CD4-positive, alpha-beta T cell treated with Interleukin-10 for 1 hour (primary cell): Measurements from ENCODE around the gene P2RY6.
"Not testable (repeated sequence)": the region's sequence is repeated elsewhere in the genome, so short reads cannot be mapped to it uniquely, and the experiment has no call there.

ENCODE experiments used
- DNase-seq: peaks from one replicate; pipeline ENCODE4 v3.0.0-alpha.2; 2020

The P2RY6 gene

DNA sequence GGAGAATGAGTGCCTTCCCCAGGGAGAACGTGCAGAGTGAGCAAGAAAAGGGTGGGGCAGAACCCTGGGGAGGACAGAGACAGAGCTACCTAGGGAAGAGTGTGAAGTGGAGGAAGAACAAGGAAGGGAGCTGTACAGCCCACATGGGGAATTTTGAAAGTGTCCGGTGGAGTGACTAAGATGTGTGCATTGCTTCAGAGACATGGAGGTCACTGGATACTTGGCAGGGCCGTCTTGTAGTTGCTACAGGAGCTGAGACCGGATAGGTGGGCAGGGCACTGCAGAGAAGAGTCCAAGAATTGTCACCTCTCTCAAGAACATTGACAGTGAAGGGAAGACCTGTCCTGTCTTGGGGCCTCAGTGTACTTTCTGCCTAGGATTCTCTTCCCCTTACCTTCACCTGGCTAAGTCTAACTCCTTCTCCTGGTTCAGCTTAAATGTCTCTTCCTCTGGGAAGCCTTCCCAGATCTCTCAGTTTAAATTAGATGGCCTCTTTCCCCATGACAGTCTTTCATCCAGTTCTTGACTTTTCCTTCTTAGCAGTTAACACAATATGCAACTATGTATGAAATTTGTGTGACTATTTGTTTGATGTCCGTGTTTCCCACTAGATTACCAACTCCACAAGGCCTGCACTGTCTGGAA is 9.2 kb upstream of the P2RY6 start:
- DNase-seq = no peak

DNA sequence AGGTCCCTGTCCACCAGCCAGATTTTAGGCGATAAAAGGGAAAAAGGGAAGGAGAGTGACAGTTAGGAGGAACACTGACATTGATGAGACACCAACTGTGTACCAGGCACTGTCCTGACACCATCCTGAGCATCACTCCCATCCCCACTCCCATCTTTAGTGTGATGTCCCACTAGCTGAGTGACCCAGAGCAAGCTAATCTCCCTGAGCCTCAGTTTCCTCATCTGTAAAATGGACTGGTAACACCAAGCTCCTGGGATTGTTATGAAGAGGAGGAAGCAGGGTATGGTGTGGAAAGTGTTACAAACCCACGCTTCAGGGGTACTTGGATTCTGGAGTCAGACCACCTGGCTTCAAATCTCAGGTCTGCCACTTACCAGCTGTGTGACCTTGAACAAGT is 8.5 kb upstream of the P2RY6 start:
- DNase-seq = no peak

DNA sequence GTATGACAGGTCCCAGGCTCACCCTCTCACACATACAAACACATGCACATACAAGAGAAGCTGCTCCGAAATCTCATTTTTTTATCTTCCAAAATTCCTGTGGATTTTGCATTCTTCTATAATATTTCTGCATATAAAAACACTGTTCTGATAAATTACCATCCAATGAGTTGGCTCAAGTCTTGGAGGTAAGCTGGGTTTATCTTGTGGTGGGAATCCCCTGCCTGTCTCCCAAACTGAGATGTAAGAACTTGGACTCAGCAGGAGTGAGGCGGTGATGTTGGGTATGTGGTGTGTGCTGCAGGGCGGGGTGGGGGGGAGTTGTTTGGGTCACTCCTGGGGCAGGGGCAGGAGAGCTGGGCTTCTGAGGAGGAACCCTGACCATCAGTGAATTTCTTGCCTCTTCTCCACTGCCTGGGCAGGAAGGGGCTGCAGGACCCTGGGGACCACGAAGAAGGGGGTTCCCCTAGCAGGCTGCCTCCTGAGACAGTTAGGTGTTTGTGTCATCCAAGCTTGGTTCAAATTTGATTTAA is 6.8 kb upstream of the P2RY6 start:
- DNase-seq = no peak

DNA sequence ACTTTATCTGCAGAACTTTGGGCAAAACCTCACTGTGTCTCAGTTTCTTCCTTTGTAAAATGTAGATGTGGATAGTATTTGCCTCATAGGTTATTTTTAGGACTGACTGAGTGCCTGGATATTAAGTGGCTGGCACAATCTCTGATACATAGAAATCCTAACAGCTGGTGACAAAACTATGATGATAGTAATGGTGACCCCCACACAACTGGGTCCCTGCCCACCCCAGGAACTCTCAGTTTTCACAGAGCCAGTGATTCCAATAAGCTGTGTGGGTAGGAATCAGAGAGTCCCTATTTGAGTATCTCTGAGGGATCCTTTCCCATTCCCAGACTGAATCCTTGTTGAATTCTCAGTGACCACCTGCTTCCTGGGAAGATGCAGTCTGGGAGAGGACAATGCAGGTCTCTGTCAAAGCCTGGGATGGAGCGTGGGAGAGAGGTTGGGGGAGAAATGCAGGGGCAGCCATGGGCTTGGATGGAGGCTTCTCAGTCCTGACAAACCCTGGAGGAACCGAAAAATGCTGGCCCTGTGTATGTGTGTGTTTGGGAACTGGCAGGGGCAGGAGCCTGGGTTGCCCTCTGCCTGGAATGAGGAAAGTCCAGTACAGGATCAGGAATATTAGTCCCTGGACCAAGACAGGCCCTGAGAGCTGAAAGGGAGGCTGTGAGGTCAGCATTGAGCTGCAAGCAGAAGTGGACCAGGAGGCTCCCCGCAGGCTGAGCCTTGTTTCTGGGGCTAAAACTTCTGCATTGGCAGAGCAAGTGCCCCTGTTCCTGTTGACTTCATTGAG is 6.1 kb upstream of the P2RY6 start:
- no peak for DNase-seq

DNA sequence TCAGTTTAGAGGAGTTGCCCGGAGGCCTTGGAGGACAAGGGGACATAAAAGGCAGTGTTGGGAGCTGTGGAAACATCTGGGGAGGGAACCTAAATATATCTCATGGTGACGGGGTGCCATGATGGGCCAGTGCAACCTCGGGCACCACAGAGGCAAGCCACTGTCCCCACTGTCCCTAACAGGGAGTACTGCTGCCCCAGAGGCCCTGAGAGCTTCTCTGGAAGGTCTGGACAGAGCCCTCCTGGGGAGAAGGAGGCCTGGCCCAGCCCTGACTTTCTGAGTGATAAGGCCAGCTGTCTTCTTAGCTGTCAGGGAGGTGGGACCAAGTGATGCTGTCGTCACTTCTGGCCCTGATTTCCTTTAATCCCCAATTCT is 5.5 kb upstream of the P2RY6 start:
- DNase-seq = no peak

DNA sequence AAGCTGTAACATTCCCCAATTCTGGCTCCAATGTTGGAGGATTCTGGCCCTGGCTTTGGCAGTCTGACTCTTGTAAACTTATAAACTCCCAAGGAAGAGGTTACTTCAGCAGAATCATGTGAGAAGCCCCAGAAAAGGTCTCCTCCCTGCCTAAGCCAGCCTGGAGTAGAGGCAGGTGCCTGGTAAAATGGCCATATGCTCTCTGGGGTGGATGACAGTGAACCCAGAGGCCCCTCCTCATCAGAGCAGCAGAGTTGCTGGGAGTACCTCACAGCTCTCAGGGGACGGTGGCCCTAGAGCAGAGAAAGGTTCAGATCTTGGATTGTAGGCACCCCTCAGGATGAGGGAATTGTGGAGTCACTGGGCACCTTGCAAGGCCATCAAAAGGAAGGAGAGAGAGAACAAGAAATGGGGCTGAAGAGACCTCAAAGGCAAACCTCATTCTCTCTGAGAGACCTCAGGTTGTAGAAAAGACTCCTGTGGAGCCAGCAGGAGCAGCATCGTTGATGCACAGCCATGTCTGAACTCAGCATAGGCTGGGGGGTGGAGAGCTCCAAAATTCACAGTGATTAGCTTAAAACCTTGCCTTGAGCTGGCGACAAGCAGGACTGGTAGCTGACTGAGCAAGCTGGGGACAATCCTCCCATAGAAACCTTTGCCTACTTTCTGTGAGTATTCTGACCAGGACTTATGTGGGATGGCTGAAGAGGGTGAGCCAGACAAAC is 4.9 kb upstream of the P2RY6 start:
- DNase-seq = no peak

DNA sequence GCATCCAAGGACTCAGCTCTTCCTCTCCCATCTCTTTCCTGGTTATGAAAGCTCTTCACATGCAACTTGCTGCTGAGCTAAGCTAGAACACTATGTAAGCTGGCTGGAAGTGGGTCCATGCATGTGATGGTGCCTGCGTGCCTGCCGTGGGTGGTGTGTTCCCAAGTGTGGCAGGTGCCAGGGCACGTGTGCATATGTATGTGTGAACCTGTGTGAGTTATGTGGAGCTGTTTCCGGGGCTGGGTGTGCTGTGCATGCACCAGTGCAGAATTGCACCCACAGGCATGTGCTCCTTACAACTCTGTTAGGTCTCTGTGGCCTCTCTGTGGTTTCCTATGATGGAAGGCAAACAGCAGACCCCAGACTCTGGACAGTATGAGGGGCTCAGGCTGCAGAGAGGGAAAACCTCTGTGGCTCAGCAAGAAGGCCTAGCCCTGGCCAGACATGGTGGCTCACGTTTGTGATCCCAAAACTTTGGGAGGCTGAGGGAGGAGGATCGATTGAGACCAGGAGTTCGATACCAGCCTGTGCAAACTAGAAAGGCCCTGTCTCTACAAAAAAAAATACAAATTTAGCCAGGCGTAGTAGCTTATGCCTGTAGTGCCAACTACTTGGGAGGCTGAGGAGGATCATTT is 4.1 kb upstream of the P2RY6 start:
- DNase-seq = no peak

DNA sequence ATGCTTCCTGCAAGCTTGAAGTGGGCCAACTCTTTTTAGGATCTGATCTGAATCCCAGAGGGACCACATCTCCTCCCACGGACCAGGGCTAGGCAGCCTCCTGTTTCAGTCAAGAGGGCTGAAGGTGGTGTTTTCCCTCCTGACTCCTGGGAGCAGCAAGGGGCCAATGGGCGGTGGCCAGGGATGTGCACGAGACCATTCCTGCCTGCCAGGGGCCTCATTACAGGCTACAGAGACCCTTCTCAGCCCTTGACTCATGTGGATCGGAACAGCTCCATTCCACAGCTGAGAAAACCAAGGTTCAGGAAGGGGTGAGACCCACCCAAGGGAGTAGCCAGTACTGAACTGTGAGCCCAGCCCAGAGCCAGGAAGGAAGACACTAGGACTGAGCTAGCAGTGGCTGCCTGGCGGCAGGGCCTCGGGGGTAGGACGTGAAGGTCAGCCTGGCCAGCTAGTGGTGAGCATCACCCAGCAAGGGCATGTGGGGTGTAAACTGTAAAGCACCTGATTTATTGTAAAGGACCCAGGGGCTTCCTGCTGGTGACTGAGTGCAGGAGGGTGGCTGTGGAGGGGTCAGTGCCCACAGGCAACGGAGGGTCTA is 3.4 kb upstream of the P2RY6 start:
- no peak for DNase-seq

DNA sequence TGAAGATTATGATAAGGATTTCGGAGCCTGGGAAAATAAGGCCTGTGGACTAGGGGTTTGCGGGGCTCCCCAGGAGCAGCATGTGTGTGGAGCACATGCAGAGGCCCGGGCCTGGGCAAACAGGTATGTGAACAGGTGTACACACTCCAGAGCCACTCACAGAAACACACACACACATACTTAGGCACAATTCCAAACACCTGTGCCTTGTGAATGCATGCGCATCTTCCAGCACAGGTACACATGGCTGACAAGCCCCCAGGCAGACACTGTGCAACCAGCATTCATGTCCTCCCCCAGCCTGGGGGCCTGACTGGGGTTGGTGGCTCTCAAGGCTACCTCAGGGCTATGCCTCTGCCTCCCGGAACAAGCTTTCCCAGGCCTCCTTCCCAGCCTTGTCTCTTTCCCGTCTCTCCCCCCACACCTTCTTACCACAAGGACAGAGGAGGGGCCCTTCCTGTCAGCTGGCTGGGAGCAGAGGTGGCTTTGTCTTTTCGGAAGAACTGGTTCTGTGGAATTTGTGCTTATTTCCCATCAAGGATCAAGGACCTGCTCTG is 2.6 kb upstream of the P2RY6 start:
- DNase-seq = no peak

DNA sequence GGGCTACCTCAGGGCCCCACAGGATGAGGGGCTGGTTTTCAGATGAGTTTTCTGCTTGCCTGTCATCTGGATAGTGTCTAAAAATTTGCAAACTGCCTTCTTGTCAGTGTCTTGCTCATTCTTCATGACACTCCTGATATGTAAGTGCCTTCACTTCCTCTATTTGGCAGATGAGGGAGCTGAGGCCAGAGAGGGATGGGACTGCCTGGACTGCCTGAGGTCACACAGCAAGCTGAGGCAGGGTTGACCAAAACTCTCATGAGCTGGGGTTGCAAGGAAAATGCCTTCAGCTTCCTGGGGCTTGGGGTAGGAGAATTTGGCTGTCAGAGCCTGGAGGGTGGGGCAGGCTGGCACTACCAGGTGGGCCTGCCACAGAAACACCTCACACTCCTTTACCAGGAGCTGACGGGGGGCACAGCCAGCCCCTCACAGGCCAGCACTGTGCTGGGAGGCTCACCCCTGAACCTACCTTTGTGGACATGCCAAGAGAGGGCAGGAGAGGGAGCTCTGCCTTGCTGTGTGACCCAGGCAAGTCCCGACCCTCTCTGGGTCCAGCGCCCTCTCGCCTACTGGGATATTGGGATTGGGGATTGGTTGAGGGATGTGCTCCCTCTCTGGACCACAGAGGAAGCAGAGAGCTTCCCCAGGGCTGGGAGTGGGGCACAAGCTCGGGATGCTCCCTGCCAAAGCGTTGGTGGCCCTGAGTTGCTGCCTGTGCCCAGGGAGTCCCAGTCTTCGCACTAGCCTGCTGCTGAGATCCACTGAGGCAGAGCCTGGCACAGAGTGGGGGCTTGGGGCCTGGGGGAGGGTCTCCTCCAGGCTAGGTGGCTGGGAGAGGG is 1.9 kb upstream of the P2RY6 start:
- DNase-seq = no peak

DNA sequence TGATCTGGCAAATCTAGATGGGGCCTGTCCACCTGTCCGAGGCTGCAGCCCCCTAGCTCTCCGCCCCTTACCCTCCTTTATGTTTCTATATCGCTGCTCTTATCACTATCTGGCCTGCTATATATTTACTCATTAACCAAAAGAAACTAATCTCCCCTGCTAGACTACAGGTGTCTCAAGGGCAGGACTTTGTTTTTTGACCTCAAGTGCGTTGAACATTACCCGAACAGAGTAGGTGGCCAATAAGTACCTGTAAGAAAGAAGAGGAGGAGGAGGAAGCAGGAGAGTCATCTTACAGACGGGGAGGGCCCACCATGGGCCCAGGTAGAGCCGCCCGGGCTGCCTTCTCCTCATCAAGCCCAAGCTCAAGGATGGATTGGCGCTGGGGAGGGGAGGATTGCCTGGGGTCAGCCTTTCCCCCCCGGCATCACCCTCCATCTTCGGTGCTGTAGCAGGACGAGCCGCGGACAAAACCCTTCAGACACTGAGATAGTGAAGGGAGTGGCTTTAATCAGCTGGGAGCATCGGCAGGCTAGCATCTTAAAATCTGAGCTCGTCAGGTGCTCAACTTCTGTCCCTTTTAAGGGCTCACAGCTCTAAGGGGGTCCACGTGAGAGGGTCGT is 1.2 kb upstream of the P2RY6 start:
- DNase-seq = no peak

DNA sequence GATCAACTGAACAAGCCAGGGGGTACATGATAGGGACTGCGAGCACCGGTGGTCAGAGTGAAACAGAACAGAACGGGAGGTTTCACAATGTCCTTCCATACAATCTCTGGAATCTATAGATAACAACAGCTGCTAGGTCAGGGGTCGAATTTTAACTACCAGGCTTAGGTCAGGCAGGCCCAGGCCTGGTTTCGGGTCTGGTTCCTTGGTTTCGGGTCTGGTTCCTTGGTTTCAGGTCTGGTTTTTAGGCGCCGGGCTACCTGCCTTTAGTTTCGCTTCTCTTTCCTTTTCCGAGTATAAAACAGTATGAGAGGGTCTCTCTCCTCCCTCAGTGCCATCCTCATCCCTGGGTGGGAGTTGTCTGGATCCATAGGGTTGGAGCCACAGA is 666 bp upstream of the P2RY6 start:
- DNase-seq = not testable (repeated sequence)

DNA sequence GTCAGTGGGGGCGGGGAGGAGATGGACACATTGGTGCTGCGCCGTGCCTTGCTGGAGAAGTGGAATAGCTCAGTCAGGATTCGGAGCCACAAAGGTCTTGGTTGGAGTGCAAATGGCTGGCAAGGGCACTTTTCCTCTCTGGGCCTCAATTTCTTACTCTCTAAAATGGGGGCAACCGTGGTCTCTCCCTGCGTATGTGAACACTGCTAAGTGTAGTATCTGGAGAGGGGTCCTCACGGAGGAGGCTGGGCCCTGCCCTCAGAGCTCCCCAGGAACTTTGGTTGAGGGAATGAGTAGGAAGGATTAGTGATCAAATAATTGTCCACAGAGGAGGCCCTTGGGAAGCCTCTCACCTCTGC is 521 bp downstream of the P2RY6 start:
- DNase-seq = no peak

DNA sequence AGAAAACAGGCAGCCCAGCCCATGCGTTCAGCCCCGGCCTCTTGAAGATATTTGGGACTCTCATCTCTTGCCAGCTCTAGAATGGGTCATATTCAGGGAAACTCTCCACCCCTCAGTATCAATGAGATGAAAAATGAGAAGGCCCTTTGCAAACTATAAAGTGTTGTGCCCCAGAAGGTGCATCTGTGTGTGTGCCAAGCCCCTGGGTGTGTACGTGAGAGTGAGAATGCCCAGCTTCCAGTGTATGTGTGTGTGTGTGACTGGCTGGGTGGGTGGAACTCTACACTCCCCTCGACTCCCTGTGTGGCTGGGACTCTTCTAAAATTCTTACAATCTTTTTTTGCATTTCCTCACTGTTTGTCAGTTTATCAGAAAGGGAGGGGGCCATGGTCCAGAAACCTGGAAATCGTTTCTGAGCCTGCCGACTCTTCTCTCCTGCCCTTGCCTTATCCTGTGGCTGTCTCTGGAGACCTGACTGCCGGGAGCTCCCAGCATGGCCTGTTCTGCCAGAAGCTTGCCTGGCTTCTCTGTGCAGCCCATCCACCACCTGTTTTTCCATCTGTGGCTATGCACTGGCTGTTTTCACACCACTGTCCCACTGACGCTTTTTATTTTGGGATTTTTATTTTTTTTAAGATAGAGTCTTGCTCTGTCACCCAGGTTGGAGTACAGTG is 1.2 kb downstream of the P2RY6 start:
- no peak for DNase-seq

DNA sequence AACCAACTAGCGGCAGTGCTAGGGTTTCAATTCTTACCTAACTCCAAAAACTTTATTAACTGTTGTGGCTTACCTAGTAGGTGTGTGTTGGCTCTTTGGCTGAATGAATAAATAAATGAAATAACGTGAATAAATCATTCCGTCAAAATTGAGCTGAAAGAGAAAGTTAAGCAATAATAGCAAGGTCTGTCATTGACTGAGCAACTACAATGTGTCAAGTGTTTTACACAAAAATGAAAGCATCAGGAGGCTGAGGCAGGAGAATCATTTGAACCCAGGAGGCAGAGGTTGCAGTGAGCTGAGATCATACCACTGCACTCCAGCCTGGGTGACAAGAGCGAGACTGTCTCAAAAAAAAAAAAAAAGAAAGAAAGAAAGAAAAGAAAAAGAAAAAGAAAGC is 2.1 kb downstream of the P2RY6 start:
- DNase-seq = not testable (repeated sequence)

DNA sequence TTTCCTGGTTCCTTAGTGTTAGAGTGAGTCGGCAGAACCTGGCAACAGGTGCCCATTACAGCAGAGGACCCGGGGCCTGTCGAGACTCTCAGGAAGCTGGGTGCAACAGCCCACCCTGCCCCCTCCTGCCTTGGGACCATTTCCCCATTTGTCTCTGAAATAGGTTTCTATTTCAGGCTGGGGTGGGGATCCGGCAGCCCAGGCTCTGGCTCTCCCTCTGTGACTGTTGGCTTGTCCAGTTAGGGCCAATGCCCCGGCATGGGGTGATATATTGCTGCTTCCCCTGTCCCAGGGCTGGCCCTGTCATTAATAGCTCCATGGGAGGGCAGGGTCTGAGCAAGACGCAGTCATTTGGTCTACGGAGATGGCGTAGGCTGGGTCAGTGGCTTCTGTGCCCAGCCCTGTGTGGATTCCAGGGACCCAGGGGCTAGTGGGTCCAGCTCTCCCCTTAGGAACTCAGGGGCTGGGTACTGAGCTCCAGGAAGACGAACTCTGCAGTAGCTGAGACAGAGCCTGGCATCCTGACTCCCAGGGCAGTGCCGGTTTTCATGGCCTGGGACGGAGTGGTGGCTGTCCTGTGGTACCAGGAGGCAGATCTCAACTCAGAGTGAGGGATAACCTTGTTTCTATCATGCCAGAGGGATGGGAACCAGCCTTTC is 2.7 kb downstream of the P2RY6 start:
- no peak for DNase-seq

DNA sequence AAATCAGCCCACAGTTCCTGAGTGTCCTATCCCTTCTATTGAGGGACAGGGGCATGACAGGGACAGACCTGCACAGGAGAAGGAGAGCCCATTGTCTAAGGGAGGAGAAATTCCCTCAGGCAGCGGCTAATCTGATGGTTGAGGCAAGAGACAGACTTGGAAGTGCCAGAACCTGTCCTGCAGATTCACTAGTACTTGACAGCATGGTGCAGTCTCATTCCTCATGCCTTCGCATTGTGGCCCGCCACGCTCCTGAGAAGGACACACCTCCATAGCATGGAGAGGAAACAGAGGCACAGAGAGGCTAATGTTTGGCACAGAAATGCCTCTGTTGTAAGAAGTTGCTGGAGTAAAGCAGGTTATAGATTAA is 3.2 kb downstream of the P2RY6 start:
- no peak for DNase-seq

DNA sequence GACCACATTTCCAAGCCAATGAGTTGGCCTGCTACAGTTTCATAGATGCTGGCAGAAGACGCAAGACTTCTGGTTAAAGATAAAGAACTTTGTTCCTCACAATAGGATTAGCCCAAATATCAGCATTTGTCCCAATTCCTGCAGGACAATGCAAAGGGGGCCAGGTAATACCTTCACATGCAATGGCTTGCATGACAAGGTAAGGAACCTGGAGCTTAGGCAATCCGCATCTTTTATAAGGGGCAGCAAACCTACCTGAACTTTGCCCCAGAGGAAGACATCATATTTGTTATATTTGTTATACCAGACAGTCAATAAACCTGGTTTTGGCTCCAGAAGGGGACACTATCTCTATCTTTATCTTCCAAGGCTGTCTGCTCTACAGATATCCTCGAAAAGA is 5.3 kb downstream of the P2RY6 start:
- no peak for DNase-seq

DNA sequence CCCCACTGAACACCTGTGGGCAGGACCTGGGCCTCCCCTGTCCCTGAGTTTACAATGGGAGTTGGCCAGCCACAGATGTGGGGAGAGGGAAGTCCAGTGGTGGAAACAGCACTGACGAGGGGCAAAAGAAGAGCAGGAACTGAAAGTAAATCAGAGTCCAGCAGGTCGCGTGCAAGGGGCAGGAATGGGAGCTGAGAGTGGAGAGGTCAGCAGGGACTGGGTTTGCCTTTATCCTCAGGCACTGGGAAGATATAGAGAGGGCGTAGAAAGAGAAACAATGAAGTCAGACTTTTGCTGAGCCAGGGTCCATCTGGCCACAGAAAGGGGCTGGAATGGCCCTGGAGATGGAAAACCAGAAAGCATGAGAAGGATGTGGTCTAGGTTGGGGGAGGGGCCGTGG is 8.5 kb downstream of the P2RY6 start:
- no peak for DNase-seq

DNA sequence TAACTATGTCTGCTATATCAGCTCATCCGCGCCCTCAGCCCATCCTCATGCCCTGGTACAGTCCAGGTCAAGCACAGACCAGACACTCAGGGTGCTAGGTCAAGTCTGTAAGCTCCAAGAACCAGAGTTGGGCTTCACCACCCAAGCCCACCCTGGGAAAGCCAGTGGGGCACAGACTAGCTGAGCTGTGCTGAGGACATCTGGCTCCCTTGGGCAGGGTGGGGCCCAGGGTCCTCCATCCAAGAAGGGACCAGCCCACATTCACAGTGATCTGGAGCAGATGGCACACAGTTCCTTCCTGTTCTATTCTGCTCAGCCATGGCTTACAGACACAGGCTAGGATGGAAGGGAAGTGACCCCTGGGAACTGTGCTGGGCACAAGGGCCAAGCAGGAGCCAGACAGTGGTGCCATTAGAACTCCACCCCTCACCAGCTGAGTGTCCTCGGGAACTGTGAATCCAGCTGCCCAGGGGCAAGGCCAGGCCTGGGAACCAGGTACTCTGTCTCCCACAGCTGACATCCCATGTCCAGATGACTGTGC is 9.1 kb downstream of the P2RY6 start:
- DNase-seq = no peak
